Neural cell (in vitro differentiated cells): ENCODE data around the gene PXK. TPM values are rescaled to one million over a fixed set of nuclear protein-coding genes. Genes with fewer than 3 reads are reported as not detected.

Experiments used
- H2AFZ ChIP-seq: fragments of 200-600, 300-800 bp; sonication (generic), shearing (Covaris generic); 2 replicates; pipeline ENCODE4 v1.6.0; 2014; ENCODE audit warnings: low read depth, mild to moderate bottlenecking, antibody characterized with exemption, low read length, moderate library complexity
- H3F3A ChIP-seq: fragments of 200-600 bp; shearing (Covaris generic); 2 replicates; pipeline ENCODE4 v1.6.1; 2016; ENCODE audit warnings: mild to moderate bottlenecking, moderate library complexity, mixed read lengths, antibody characterized with exemption, low read length; ENCODE audit not compliant: insufficient read depth, poor library complexity, severe bottlenecking
- H3K27ac ChIP-seq: fragments of 200-600, 300-800 bp; sonication (generic), shearing (Covaris generic); 2 replicates; pipeline ENCODE4 v1.5.1; 2014; ENCODE audit warnings: mild to moderate bottlenecking, low read length, moderate library complexity
- H3K27me3 ChIP-seq: fragments of 300-800, 200-600 bp; sonication (generic), shearing (Covaris generic); 2 replicates; pipeline ENCODE4 v1.6.0; 2014; ENCODE audit warnings: mild to moderate bottlenecking, low read depth, low read length, moderate library complexity; ENCODE audit not compliant: insufficient read depth
- H3K36me3 ChIP-seq: fragments of 300-800, 200-600 bp; sonication (generic), shearing (Covaris generic); 2 replicates; pipeline ENCODE4 v1.5.1; 2014; ENCODE audit warnings: mild to moderate bottlenecking, antibody characterized with exemption, low read length, moderate library complexity; ENCODE audit not compliant: insufficient read depth
- H3K4me2 ChIP-seq: fragments of 300-800, 200-600 bp; sonication (generic), shearing (Covaris generic); 2 replicates; pipeline ENCODE4 v1.6.0; 2014; ENCODE audit warnings: mild to moderate bottlenecking, low read length
- H3K4me3 ChIP-seq: fragments of 300-800, 200-600 bp; sonication (generic), shearing (Covaris generic); 2 replicates; pipeline ENCODE4 v1.5.1; 2014; ENCODE audit warnings: mild to moderate bottlenecking, low read length, moderate library complexity
- H3K79me2 ChIP-seq: fragments of 200-600 bp; shearing (Covaris generic); replicated peaks from 2 replicates; pipeline ENCODE4 v1.6.0; 2014; ENCODE audit warnings: mild to moderate bottlenecking, low read length, moderate library complexity; ENCODE audit not compliant: insufficient read depth
- H3K9ac ChIP-seq: fragments of 300-800, 200-600 bp; sonication (generic), shearing (Covaris generic); 2 replicates; pipeline ENCODE4 v1.6.1; 2016; ENCODE audit warnings: mild to moderate bottlenecking, low read length, mixed read lengths
- H3K9me2 ChIP-seq: fragments of 200-600 bp; shearing (Covaris generic); 2 replicates; pipeline ENCODE4 v1.6.1; 2016; ENCODE audit warnings: mild to moderate bottlenecking, low read length, mixed read lengths; ENCODE audit not compliant: insufficient read depth
- H3K9me3 ChIP-seq: fragments of 200-600, 300-800 bp; sonication (generic), shearing (Covaris generic); 2 replicates; pipeline ENCODE4 v1.6.1; 2016; ENCODE audit warnings: mild to moderate bottlenecking, mixed run types, low read length, moderate library complexity, mixed read lengths
- H4K20me1 ChIP-seq: fragments of 200-600 bp; shearing (Covaris generic); 2 replicates; pipeline ENCODE4 v1.6.1; 2016; ENCODE audit warnings: mild to moderate bottlenecking, mixed run types; ENCODE audit not compliant: insufficient read depth
- EP300 ChIP-seq: fragments of 450-650 bp; conservative IDR thresholded peaks from 2 replicates; pipeline ENCODE4 v1.6.1; 2014; ENCODE audit warnings: antibody characterized with exemption, mild to moderate bottlenecking, moderate library complexity; ENCODE audit not compliant: poor library complexity, severe bottlenecking
- EZH2 ChIP-seq: fragments of 200-600, 300-800 bp; shearing (Covaris generic), sonication (generic); IDR thresholded peaks from 2 replicates; pipeline ENCODE4 v1.6.1; 2014; ENCODE audit warnings: antibody characterized with exemption, low read length, borderline replicate concordance, mild to moderate bottlenecking; ENCODE audit not compliant: insufficient read depth, poor library complexity, severe bottlenecking
- MXI1 ChIP-seq: fragments of 450-650 bp; conservative IDR thresholded peaks from 2 replicates; pipeline ENCODE4 v1.6.1; 2014; ENCODE audit warnings: antibody characterized with exemption, mild to moderate bottlenecking; ENCODE audit not compliant: poor library complexity, severe bottlenecking
- POLR2AphosphoS5 ChIP-seq: IDR thresholded peaks from 2 replicates; pipeline ENCODE4 v1.6.1; 2012
- RAD21 ChIP-seq: fragments of 450-650 bp; conservative IDR thresholded peaks from 2 replicates; pipeline ENCODE4 v1.6.1; 2014; ENCODE audit warnings: antibody characterized with exemption, mild to moderate bottlenecking, moderate library complexity
- SMC3 ChIP-seq: fragments of 450-650 bp; conservative IDR thresholded peaks from 2 replicates; pipeline ENCODE4 v1.6.1; 2014; ENCODE audit warnings: antibody characterized with exemption, mild to moderate bottlenecking, moderate library complexity; ENCODE audit not compliant: poor library complexity
- TAF1 ChIP-seq: IDR thresholded peaks from 2 replicates; pipeline ENCODE4 v1.6.1; 2012; ENCODE audit warnings: low read depth
- polyA plus RNA-seq: library from polyadenylated mRNA; depleted of rRNA; stranded (reverse); fragments of >200 nt; gene quantifications from 2 replicates; pipeline ENCODE4 v1.2.3, GENCODE V29; 2014
- TF ChIP-seq, protein P1 (sequence below): IDR thresholded peaks from 2 replicates; pipeline ENCODE4 v1.6.1; 2012; ENCODE audit warnings: borderline replicate concordance
- TF ChIP-seq, protein P2 (sequence below): fragments of 450-650 bp; IDR thresholded peaks from 2 replicates; pipeline ENCODE4 v1.5.1; 2014; ENCODE audit warnings: antibody characterized with exemption, mild to moderate bottlenecking, moderate library complexity; ENCODE audit not compliant: poor library complexity, severe bottlenecking

Gene PXK
- polyA plus RNA-seq, 1 donor from 2014 or later: 37.7 TPM

DNA sequence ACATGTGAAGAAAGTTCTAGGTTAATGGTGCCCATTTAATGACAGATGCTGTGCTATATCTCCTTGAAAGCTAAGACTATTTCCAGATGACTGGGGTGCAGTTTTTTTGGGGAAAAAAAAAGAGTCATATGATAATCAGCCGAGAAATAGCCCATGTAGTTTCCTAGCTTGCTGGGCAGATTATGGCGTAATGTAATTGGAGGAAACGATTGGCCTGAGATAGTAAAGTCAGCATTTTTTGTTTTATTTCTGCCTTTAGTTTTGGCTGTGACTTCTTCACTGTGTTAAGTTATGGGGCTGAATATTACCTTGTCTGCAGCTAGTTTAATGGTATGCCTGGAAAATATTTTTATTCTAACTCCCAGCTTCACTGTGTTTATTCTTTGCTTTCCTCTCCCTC is 77.0 kb downstream of the PXK start:
- H3K27ac ChIP-seq: no peak overlapping the region
- H3F3A ChIP-seq: no peaks in the 10 kb centered on the region
- H3K9me3 ChIP-seq: peaks cover 4% of the 10 kb centered on the region
- no peaks in the 10 kb centered on the region for H4K20me1 ChIP-seq
- no peaks in the 10 kb centered on the region for H3K27me3 ChIP-seq
- H2AFZ ChIP-seq: no peak overlapping the region
- no peak overlapping the region for H3K9ac ChIP-seq
- peaks cover 7% of the 10 kb centered on the region for H3K36me3 ChIP-seq
- TF ChIP-seq SMC3 (no peak), RAD21 (no peak), POLR2AphosphoS5 (no peak), EZH2 (no peak), TAF1 (no peak), MXI1 (no peak), EP300 (no peak)
- TF ChIP-seq, protein P1, sequence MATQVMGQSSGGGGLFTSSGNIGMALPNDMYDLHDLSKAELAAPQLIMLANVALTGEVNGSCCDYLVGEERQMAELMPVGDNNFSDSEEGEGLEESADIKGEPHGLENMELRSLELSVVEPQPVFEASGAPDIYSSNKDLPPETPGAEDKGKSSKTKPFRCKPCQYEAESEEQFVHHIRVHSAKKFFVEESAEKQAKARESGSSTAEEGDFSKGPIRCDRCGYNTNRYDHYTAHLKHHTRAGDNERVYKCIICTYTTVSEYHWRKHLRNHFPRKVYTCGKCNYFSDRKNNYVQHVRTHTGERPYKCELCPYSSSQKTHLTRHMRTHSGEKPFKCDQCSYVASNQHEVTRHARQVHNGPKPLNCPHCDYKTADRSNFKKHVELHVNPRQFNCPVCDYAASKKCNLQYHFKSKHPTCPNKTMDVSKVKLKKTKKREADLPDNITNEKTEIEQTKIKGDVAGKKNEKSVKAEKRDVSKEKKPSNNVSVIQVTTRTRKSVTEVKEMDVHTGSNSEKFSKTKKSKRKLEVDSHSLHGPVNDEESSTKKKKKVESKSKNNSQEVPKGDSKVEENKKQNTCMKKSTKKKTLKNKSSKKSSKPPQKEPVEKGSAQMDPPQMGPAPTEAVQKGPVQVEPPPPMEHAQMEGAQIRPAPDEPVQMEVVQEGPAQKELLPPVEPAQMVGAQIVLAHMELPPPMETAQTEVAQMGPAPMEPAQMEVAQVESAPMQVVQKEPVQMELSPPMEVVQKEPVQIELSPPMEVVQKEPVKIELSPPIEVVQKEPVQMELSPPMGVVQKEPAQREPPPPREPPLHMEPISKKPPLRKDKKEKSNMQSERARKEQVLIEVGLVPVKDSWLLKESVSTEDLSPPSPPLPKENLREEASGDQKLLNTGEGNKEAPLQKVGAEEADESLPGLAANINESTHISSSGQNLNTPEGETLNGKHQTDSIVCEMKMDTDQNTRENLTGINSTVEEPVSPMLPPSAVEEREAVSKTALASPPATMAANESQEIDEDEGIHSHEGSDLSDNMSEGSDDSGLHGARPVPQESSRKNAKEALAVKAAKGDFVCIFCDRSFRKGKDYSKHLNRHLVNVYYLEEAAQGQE: no peak
- TF ChIP-seq, protein P2, sequence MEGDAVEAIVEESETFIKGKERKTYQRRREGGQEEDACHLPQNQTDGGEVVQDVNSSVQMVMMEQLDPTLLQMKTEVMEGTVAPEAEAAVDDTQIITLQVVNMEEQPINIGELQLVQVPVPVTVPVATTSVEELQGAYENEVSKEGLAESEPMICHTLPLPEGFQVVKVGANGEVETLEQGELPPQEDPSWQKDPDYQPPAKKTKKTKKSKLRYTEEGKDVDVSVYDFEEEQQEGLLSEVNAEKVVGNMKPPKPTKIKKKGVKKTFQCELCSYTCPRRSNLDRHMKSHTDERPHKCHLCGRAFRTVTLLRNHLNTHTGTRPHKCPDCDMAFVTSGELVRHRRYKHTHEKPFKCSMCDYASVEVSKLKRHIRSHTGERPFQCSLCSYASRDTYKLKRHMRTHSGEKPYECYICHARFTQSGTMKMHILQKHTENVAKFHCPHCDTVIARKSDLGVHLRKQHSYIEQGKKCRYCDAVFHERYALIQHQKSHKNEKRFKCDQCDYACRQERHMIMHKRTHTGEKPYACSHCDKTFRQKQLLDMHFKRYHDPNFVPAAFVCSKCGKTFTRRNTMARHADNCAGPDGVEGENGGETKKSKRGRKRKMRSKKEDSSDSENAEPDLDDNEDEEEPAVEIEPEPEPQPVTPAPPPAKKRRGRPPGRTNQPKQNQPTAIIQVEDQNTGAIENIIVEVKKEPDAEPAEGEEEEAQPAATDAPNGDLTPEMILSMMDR: no peak
- H3K4me3 ChIP-seq: no peak overlapping the region
- no peak overlapping the region for H3K4me2 ChIP-seq
- H3K79me2 ChIP-seq: no peaks in the 10 kb centered on the region
- no peaks in the 10 kb centered on the region for H3K9me2 ChIP-seq

DNA sequence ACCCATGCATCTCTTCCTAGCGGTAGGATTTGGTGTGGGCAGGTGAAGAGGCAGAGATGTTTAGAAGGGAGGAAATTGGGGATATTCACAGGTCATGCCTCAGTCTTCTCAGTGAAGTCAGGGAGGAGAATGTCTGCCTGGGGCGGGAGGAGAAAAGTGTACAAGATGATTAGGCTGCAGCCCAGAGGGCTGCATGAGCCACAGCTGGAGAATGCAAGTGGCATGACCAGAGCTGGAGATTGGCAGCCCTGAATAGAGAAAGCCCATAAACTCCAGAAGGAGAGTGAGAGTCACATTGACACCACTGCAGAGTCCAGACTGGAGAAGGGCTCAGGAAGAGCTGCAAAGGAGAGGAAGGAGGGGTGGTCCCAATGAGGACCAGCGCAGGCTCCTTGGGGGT is 78.3 kb downstream of the PXK start:
- H3K36me3 ChIP-seq: peaks cover 7% of the 10 kb centered on the region
- no peaks in the 10 kb centered on the region for H3K9me2 ChIP-seq
- H3K27me3 ChIP-seq: no peaks in the 10 kb centered on the region
- no peaks in the 10 kb centered on the region for H3K79me2 ChIP-seq
- no peak overlapping the region for H3K27ac ChIP-seq
- no peak overlapping the region for H2AFZ ChIP-seq
- H3F3A ChIP-seq: no peaks in the 10 kb centered on the region
- H4K20me1 ChIP-seq: no peaks in the 10 kb centered on the region
- TF ChIP-seq SMC3 (no peak), EZH2 (no peak), EP300 (no peak), MXI1 (no peak), POLR2AphosphoS5 (no peak), TAF1 (no peak), RAD21 (no peak)
- TF ChIP-seq, protein P1: no peak
- TF ChIP-seq, protein P2: no peak
- no peak overlapping the region for H3K4me2 ChIP-seq
- peaks cover 4% of the 10 kb centered on the region for H3K9me3 ChIP-seq
- H3K4me3 ChIP-seq: no peak overlapping the region
- no peak overlapping the region for H3K9ac ChIP-seq
